Medulla oblongata (tissue), 1 donor: ENCODE results near the gene ZNF662.
A peak's percentile ranks its signal among the peaks of the same experiment; 100 is the strongest.

ENCODE experiments used
- DNase-seq: peaks from one replicate; pipeline ENCODE4 v3.0.0-alpha.2; 2015; ENCODE audit errors: extremely low spot score

The ZNF662 gene

GRCh38 chr3:42886294-42886822 is 19.6 kb upstream of the ZNF662 start:
- DNase-seq: no peak

- DNase-seq: no peak
These were observed 18.9 kb upstream of the ZNF662 start for GRCh38 chr3:42887084-42887483.

DNA sequence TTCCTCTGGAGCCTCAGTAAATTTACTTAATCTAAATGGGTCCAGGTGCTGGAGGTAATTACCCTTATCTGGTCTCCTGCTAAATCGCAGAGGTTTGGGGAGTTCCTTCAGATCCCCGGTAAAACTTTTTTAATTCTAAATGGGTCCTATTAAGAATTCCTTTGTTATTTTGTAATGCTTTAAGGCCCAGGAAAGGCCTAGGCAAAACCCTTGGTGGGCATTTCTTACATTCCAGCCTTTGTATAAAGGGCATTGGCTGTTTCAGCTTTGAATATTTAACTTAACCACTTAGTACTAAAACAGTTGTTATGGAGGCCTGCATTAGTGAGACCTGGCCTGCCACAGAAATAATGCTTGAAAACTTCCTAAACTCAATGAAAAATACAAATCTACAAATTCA is 14.9 kb upstream of the ZNF662 start:
- no peak for DNase-seq

GRCh38 chr3:42892169-42892568 is 13.8 kb upstream of the ZNF662 start:
- DNase-seq: no peak

DNA sequence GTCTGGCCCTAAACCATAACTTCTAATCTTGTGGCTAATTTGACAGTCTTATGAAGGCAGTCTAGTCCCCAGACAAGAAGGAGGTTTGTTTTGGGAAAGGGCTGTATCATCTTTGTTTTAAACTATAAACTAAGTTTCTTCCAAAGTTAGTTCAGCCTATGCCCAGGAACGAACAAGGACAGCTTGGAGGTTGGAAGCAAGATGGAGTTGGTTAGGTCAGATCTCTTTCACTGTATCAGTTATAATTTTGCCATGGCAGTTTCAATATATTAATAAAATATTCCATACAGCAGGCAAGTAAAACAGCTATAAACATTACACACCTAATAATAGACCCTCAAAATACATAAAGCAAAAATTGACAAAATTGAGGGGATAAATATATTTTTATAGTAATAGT is 13.1 kb upstream of the ZNF662 start:
- no peak for DNase-seq

DNA sequence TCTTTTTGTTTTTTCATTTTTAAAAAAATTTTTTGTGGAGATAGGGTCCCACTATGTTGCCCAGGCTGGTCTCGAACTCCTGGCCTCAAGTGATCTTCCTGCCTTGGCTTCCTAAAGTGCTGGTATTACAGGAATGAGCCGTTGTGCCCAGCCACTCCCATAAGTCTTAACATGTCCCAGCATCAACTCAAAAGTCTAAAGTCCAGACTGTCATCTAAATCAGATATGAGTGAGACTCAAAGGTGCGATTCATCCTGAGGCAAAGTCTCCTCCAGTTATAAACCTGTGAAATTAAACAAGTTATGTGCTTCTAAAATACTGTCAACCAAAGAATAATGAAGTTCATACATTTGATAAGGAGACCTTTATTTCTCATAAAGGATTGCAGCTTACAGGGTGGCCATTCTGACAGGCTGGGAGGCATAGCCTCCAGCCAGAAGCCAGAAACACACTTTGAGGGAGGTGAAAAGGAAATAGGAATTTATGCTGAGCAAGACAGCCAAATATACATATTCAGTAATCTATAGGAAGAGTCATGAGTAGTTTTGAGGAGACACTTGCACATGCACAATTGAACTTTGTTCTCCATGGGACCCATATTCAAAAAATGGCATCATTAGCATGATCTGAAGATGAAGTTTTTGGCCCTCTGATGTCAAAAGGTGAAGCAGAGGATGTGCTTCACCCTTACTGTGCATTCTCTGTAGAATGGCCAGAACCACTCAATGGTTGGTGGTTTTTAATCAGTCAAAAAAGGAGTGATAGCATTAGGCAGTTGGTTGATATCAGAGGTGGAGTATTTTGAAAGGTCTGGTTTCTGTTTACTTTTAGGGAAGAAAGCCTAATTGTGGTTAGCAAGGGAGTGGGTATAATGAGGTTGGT is 11.0 kb upstream of the ZNF662 start:
- DNase-seq: no peak

- no peak for DNase-seq
These were observed 10.4 kb upstream of the ZNF662 start for GRCh38 chr3:42895580-42895868.

GRCh38 chr3:42898896-42899675 is 6.9 kb upstream of the ZNF662 start:
- DNase-seq: no peak

DNA sequence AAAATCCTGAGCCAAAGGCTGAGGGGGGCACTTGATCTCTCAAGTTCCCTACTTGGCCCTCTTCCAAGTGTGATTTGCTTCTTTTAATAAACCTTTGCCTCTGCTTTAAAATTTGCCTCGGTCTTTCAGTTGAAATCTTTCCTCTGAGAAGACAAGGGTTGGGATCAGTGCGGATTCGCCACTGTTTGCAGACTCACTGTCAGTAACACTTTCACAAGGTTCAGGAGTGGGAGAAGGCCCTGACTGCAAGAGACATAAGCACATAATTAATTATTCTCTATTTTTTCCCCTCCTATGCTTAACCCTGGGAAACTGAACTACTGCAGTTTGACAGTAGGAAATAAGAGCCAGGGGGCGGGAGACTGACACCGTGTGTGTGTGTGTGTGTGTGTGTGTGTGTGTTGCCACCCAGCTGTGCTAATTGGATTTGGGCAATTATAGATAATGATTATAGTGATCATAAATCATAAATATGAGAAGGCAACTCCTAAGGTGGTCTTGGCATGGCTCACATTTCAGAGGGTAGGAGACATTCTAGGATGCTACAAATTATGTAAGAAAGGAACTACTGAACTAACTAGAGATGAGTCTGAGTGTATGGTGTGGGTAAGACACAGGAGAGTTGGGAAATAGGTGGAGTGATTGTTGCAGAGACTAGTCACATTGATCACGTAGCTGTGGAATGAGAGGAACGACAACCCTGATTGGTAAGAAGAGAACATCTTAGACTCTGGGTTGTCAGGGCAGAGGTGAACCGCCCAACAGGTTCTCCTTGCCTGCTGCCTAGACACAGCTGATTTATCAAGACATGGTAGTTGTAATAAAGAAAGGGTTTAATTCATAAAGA is 5.5 kb upstream of the ZNF662 start:
- no peak for DNase-seq

DNA sequence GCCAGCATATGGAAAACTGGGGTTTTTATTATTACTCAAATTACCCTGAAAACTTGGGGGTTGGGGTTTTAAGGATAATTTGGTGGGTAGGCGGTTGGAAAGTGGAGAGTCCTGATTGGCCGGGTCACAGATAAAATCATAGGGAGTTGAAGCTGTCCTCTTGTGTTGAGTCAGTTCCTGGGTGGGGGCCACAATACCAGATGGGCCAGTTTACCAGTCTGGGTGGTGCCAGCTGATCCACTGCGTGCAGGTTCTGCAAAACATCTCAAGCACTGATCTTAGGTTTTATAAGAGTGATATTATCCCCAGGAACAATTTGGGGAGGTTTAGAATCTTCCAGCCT is 4.9 kb upstream of the ZNF662 start:
- DNase-seq: no peak

DNA sequence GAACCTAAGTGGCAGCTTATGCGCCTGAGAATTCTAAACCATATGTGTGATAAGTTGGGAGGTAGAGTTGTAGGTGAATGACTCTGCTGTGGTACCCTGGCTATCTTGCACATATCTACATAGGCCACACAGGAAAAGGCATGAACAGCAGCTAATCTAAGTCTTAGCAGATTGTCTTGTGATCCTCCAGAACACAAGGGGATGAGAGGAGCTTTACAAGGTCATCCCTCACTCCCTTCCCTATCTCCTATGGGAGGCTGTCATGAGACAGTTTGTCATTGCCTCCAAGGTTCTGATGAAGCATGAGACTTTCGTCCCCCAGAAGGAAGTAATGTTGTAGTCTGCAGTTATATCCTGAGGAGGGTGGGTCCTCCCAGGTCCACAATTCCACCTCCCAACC is 3.7 kb upstream of the ZNF662 start:
- DNase-seq: no peak

DNA sequence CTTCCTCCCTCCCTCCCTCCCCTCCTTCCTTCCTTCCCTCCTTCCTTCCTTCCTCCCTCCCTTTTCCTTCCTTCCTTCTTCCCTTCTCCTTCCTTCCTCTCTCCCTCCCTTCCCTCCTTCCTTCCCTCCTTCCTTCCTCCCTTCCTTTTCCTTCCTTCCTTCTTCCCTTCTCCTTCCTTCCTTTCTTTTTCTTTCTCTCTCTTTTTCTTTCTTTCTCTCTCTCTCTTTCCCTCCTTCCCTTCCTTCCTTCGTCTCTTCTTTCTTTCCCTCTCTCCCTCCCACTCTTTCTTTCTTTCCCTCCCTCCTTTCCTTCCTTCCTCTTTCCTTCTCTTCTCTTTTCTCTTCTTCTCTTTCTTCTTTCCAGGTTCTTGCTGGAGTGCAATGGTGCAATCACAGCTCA is 1.9 kb upstream of the ZNF662 start:
- no peak for DNase-seq

GRCh38 chr3:42905740-42906069 is 237 bp upstream of the ZNF662 start:
- no peak for DNase-seq

GRCh38 chr3:42906848-42907183 is 874 bp downstream of the ZNF662 start:
- DNase-seq: peak; percentile 20

- DNase-seq: no peak
These were observed 2.7 kb downstream of the ZNF662 start for GRCh38 chr3:42908675-42909074.

- DNase-seq: no peak
These were observed 5.6 kb downstream of the ZNF662 start for GRCh38 chr3:42911551-42911950.

DNA sequence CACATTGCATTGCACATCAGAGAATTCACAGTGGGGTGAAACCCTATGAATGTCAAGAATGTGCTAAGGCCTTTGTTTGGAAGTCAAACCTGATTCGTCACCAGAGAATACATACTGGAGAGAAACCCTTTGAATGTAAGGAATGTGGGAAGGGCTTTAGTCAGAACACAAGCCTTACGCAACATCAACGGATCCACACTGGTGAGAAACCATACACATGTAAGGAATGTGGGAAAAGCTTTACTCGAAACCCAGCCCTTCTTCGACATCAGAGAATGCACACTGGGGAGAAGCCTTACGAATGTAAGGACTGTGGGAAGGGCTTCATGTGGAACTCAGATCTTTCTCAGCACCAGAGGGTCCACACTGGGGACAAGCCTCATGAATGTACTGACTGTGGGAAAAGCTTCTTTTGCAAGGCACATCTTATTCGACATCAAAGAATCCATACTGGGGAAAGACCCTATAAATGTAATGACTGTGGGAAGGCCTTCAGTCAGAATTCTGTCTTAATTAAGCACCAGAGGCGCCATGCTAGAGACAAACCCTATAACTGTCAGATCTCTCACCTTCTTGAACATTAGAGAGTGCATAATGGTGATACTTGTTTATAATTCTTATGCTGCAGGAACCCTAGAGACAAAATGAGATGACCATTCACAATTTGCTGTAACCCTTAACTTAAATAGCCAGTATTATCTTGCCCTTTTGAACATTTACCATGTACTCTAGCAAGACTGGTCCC is 9.0 kb downstream of the ZNF662 start:
- DNase-seq: no peak

- no peak for DNase-seq
These were observed 17.7 kb downstream of the ZNF662 start for GRCh38 chr3:42923606-42924005.

DNA sequence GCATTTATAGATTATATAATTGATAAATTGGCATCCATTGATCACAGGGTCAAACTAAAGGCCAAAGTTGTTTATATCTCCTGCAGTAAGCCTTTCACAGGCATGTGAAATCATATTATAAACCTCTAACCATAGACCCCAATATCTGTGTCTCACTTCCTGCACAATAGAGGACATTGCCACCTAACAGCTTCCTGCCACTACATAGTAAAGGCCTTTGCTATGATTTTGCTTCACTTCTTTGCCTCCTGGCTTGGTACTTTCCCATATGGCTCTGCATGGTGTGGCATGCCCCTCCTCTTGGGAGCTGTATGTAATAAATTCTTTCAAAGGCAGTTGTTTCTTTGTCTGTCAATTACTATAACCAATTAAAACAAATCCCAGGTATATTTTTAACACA is 20.4 kb downstream of the ZNF662 start:
- DNase-seq: no peak

DNA sequence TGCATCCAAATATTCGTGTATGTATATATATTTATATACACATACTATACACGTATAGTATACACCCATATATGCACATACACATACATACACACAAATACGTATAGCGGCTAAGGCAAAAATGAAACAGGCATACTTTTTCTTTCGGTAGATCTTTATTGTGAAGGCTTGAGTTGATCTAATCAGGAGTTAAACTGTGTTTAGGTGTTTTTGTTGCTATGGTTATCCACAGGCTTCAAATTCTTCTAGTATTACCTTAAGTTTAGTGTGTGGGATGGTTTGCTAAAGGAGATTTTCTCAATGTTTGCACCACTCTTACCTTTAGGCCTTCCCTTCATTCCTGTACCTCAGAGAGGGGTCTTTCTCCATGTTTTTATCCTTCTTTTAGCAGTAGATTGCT is 28.2 kb downstream of the ZNF662 start:
- DNase-seq: no peak

DNA sequence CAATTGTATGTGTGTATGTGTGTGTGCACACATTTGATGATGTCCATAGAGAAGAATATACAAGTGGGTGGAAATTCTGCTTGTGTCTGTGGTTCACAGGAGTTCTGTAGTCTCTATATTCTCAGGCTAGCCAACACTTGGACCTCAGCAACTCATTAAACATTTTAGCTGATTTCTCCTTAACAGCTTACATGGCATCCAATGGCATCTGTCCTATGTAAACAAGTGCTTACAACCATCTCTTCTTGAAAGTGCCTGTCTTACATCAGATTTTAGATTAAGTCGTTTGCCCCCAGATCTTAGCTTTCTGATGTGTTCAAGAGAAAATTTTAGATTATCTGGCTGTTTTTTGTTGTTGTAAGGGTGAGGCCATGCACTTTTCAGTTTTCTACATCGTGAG is 29.0 kb downstream of the ZNF662 start:
- no peak for DNase-seq

GRCh38 chr3:42935472-42935871 is 29.5 kb downstream of the ZNF662 start:
- no peak for DNase-seq
